Measurements from ENCODE around the gene SMARCA4. TPM values are rescaled to one million over a fixed set of nuclear protein-coding genes. Genes with fewer than 3 reads are reported as not detected.
A peak's percentile ranks its signal among the peaks of the same experiment; 100 is the strongest.

SMARCA4 gene
- total RNA-seq, 6 experiments from 2014 or later: 105 to 116 (median 114) TPM

GRCh38 chr19:10966809-10967208 lies 6.0 kb downstream of the SMARCA4 start:
- DNase-seq: no peak
- Mint-ChIP-seq H3K27ac (no peak overlapping the region), H3K4me1 (ENCODE audit: low read depth) (peaks cover 45% of the 10 kb centered on the region), H3K27me3 (ENCODE audit: insufficient read depth) (peaks cover 2% of the 10 kb centered on the region; the same call in 1 of the 2 replicates), H3K4me3 (no peak overlapping the region), H3K36me3 (ENCODE audit: low read depth) (peaks cover 9% of the 10 kb centered on the region; the same call in 1 of the 2 replicates), H3K9me3 (no peaks in the 10 kb centered on the region)
- no peak for TF ChIP-seq CTCF (IDR thresholded peaks at IDR 0.05)

GRCh38 chr19:10968527-10969135 lies 7.8 kb downstream of the SMARCA4 start:
- peaks cover 12% of the 10 kb centered on the region; the same call in 1 of the 2 replicates for H3K36me3 Mint-ChIP-seq (ENCODE audit: low read depth)
- no peak for DNase-seq
- peaks cover 33% of the 10 kb centered on the region for H3K4me1 Mint-ChIP-seq (ENCODE audit: low read depth)
- no peak overlapping the region for H3K4me3 Mint-ChIP-seq
- H3K27ac Mint-ChIP-seq: peak overlapping the region; percentile 38; the same call in 1 of the 2 replicates
- peaks cover 2% of the 10 kb centered on the region; the same call in 1 of the 2 replicates for H3K27me3 Mint-ChIP-seq (ENCODE audit: insufficient read depth)
- no peak for TF ChIP-seq CTCF (IDR thresholded peaks at IDR 0.05)
- H3K9me3 Mint-ChIP-seq: no peaks in the 10 kb centered on the region

GRCh38 chr19:10971107-10971726 lies 10.4 kb downstream of the SMARCA4 start:
- Mint-ChIP-seq H3K27ac (no peak overlapping the region), H3K4me1 (ENCODE audit: low read depth) (peaks cover 29% of the 10 kb centered on the region), H3K9me3 (no peaks in the 10 kb centered on the region), H3K36me3 (ENCODE audit: low read depth) (peaks cover 17% of the 10 kb centered on the region), H3K4me3 (no peak overlapping the region), H3K27me3 (ENCODE audit: insufficient read depth) (peaks cover 2% of the 10 kb centered on the region; the same call in 1 of the 2 replicates)
- no peak for DNase-seq
- no peak for TF ChIP-seq CTCF (IDR thresholded peaks at IDR 0.05)

- no peak for TF ChIP-seq CTCF (IDR thresholded peaks at IDR 0.05)
- peaks cover 4% of the 10 kb centered on the region; the same call in 1 of the 2 replicates for H3K27me3 Mint-ChIP-seq (ENCODE audit: insufficient read depth)
- H3K36me3 Mint-ChIP-seq (ENCODE audit: low read depth): peaks cover 13% of the 10 kb centered on the region
- H3K9me3 Mint-ChIP-seq: no peaks in the 10 kb centered on the region
- H3K4me1 Mint-ChIP-seq (ENCODE audit: low read depth): peaks cover 17% of the 10 kb centered on the region
- DNase-seq: no peak
- peak overlapping the region; percentile 50; the same call in 1 of the 2 replicates for H3K4me3 Mint-ChIP-seq
- peak overlapping the region; percentile 76 for H3K27ac Mint-ChIP-seq
Observed at GRCh38 chr19:10975374-10976130, 14.7 kb downstream of the SMARCA4 start.

- peaks cover 13% of the 10 kb centered on the region for H3K36me3 Mint-ChIP-seq (ENCODE audit: low read depth)
- H3K4me3 Mint-ChIP-seq: 0 out of 2 replicates have a peak overlapping the region, but pooled peaks have one; percentile 50
- DNase-seq: no peak
- H3K4me1 Mint-ChIP-seq (ENCODE audit: low read depth): peaks cover 17% of the 10 kb centered on the region
- H3K9me3 Mint-ChIP-seq: no peaks in the 10 kb centered on the region
- peaks cover 4% of the 10 kb centered on the region; the same call in 1 of the 2 replicates for H3K27me3 Mint-ChIP-seq (ENCODE audit: insufficient read depth)
- no peak for TF ChIP-seq CTCF (IDR thresholded peaks at IDR 0.05)
- H3K27ac Mint-ChIP-seq: peak overlapping the region; percentile 76
Observed at GRCh38 chr19:10976131-10976892, 15.5 kb downstream of the SMARCA4 start.

Data from HFFc6 (cell line).